GM12801 (cell line): Measurements from ENCODE around the gene HOXD10.

Experiments used
- TF ChIP-seq, protein P1 (sequence below): IDR thresholded peaks from one replicate; pipeline ENCODE4 v1.5.1; 2011; ENCODE audit warnings: control low read depth; ENCODE audit not compliant: insufficient read length; ENCODE audit errors: extremely low read depth

HOXD10 gene

GRCh38 chr2:176109946-176110345, 6.6 kb upstream of the HOXD10 start:
- TF ChIP-seq, protein P1, sequence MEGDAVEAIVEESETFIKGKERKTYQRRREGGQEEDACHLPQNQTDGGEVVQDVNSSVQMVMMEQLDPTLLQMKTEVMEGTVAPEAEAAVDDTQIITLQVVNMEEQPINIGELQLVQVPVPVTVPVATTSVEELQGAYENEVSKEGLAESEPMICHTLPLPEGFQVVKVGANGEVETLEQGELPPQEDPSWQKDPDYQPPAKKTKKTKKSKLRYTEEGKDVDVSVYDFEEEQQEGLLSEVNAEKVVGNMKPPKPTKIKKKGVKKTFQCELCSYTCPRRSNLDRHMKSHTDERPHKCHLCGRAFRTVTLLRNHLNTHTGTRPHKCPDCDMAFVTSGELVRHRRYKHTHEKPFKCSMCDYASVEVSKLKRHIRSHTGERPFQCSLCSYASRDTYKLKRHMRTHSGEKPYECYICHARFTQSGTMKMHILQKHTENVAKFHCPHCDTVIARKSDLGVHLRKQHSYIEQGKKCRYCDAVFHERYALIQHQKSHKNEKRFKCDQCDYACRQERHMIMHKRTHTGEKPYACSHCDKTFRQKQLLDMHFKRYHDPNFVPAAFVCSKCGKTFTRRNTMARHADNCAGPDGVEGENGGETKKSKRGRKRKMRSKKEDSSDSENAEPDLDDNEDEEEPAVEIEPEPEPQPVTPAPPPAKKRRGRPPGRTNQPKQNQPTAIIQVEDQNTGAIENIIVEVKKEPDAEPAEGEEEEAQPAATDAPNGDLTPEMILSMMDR = no peak

DNA sequence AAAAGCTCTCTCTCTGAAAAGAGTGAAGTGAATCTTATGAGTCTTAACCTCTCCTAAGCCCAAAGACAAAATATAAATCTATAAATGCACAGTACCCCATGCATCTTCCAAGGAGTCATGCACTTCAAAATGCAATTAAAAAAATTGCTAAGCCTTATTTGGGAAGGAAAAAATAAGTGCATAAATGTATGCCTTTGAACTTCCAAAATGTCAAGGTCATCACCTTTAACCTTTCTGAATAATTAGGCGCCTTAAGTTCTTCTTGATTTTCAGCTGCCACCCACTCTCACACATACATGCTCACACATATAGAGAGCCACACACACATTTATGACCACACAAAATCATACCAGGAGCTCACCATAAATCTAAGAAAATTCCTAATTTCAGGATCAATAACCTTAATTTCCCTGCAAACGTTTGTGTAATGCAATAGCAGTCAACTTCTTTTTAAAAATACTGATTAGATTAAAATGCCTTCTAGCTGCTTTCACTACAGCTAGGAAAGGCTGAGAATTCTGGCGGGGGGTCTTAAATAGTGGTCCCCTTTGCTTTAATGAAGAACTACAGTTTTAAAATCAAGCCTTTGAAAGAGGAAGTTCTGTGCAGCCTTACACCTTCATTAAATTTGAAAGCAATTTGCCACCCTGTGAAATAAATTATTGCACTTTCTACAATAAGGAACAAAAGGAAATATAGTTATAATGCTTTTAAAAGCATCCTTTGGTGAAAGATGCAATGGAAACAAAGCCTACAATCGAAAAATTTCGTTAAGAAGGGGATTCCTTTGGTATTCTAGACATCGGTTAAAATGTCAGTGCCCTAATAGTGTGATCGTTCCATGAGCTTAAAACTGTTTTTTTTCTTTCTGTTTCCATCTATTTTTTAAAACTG, 5.9 kb upstream of the HOXD10 start:
- TF ChIP-seq, protein P1 = no peak

- TF ChIP-seq, protein P1 = no peak
Measured at GRCh38 chr2:176111309-176111663, 5.3 kb upstream of the HOXD10 start.

DNA sequence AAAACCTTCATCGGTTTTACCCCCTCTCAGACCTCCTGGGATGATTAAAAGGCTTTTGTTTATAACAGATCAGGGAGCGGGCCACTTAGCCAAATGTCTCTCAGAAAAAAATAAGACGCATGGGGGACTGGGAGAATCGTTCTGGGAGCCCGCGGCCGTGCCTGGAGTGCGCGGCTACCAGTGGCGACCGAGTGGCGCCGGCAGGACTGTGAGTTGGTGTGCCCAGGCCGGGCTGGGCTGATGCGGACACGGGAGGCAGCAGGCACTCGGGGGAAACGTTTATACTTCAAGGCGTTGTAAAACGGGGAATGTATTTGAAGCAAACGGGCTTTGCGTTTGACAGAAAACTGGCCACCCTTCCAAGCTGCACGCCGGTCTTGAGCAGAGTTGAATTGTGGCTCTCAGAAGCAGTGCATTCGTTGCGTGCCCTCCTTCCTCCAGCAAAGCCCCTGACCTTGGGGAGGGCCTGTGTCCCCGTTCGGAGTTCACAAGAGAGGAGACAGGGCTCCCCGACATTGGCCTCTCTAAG, 4.7 kb upstream of the HOXD10 start:
- TF ChIP-seq, protein P1 = no peak

DNA sequence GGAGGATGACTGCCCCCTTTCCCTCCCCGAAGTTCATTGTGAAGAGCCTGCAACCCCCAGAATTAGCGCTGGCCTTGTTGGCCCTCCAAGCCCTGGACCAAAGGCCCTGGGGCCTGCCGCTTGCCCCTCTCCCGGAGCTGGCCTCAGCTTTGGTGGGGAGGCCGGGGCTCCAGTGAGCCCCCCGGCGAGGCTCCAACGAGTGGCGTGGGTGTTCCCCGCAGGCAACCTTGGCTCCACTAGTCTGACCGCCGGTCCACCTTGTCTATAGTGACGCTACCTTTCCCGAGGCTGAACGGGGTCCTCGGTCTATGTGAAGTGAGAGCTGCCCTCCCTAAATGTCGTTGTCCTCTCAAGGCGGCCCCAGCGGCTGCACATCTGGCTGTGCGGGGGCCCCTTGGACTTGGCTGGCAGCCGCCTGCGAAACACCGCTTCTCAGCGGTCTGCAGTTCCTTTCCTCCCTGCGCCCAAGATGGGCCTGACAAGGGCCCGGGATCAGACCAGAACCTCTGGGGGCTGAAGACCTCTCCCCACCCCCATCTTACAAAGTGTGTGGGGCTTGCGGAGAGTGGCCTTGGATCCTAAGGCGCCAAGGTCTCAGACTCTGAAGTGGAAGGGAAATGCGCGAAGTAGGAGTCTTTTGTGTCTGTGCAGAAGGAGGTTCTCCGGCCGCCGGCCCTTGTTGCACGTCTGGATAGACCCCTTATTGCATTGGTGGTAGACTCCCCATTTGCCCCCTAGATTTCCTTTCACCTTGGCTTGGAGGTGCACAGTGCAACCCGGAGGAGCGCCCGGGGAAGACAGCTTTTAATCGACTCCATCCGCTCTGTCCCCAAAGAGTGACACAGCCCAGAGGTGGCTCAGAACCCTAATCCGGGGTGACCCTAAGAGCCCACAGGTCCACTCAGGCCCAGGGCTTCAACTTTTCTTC, 3.9 kb upstream of the HOXD10 start:
- TF ChIP-seq, protein P1 = no peak

GRCh38 chr2:176114120-176114929, 2.3 kb upstream of the HOXD10 start:
- TF ChIP-seq, protein P1 = no peak
